Measurements from ENCODE around the gene ORC3. TPM values are rescaled to one million over a fixed set of nuclear protein-coding genes. Genes with fewer than 3 reads are reported as not detected.
"Not testable (repeated sequence)": the region's sequence is repeated elsewhere in the genome, so short reads cannot be mapped to it uniquely, and the experiment has no call there.

Gene ORC3
- total RNA-seq, 1 donor from 2014 or later: 29.7 TPM

DNA sequence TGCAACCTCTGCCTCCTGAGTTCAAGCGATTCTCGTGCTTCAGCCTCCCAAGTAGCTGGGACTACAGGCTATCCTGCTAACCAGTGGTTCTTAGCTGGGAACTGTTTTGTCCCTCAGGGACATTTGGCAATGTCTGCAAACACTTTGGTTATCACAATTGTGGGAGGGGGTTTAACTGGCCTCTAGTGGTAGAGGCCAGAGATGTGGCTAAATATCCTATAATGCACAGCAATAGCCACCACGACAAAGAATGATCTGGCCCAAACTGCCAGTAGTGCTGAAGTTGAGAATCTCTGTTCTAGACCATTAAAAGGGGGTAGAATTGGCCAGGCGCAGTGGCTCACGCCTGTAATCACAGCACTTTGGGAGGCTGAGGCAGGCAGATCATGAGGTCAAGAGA is 83.3 kb downstream of the ORC3 start:
- no peak overlapping the region for H3K4me3 ChIP-seq (ENCODE audit: low read depth, low read length)
- DNase-seq (ENCODE audit: low read depth): no peak
- TF ChIP-seq, protein P1, sequence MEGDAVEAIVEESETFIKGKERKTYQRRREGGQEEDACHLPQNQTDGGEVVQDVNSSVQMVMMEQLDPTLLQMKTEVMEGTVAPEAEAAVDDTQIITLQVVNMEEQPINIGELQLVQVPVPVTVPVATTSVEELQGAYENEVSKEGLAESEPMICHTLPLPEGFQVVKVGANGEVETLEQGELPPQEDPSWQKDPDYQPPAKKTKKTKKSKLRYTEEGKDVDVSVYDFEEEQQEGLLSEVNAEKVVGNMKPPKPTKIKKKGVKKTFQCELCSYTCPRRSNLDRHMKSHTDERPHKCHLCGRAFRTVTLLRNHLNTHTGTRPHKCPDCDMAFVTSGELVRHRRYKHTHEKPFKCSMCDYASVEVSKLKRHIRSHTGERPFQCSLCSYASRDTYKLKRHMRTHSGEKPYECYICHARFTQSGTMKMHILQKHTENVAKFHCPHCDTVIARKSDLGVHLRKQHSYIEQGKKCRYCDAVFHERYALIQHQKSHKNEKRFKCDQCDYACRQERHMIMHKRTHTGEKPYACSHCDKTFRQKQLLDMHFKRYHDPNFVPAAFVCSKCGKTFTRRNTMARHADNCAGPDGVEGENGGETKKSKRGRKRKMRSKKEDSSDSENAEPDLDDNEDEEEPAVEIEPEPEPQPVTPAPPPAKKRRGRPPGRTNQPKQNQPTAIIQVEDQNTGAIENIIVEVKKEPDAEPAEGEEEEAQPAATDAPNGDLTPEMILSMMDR (conservative IDR thresholded peaks at IDR 0.05; ENCODE audit: low read depth, low read length): no peak

DNA sequence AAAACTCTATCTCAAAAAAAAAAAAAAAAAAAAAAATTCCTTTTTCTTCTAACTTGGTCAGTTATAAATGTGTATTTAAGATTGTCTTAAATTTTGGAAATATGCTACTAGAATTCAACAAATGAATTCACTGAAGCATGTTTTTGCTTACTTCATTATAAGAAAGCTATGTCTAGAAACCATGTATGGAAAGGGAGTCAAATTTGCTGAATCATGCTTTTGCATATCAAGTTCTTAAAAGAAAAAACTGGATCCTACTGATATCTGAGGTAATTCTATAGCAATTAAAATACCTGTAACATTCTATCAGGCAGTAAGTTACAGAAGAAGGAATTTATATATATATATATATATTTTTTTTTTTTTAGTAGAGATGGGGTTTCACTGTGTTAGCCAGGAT is 84.4 kb downstream of the ORC3 start:
- DNase-seq (ENCODE audit: low read depth): no peak
- TF ChIP-seq, protein P1 (conservative IDR thresholded peaks at IDR 0.05; ENCODE audit: low read depth, low read length): no peak
- no peak overlapping the region for H3K4me3 ChIP-seq (ENCODE audit: low read depth, low read length)

DNA sequence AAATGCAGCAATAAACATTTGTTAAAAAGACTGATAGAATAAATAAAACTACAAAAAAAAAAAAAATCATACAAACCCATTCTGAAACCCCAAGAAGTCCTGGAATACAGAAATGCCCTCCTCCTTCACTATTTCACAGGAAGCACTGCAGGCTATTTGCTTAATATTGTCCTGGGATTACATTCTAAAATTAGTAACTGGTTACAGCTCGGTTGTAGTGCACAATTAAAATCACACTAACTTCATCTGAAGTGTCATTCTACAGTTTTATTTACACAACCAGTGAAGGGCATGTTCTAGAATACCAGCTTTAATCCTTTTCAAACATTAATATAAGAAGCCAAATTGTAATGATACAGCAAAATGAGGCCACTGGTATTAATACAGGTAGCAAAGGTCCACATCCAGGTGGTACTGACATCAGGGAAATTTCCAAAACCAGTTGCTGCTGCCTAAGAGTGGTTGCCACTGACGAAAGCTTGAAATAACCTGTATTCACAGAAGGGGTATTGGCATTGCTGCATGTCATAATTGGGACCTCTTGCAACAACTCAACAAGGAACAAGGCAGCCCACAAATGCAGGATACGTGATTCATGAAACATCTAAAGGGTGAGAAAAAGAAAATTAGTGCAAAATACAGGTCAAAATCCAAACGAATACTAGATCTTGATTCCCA is 85.2 kb downstream of the ORC3 start:
- TF ChIP-seq, protein P1 (conservative IDR thresholded peaks at IDR 0.05; ENCODE audit: low read depth, low read length): no peak
- no peak overlapping the region for H3K4me3 ChIP-seq (ENCODE audit: low read depth, low read length)
- DNase-seq (ENCODE audit: low read depth): no peak

DNA sequence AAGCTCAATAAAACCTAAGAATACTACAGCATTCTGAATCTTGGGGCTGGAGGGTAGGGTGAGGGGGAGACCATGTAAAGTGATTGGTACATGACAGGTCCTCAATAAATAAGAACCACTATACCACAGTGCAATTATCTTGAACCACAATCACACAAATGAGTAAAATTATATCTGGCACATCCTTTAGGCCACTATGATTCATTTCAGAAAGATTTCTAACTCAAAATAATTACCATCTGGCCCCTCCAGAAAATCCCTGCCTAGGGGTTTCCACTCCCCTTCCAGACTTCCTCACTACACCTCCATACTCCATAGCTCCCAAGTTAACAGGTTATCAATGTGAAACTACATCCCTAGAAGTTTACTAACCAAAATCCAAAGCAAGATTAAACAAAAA is 92.4 kb downstream of the ORC3 start:
- no peak overlapping the region for H3K4me3 ChIP-seq (ENCODE audit: low read depth, low read length)
- TF ChIP-seq, protein P1 (conservative IDR thresholded peaks at IDR 0.05; ENCODE audit: low read depth, low read length): no peak
- DNase-seq (ENCODE audit: low read depth): no peak

DNA sequence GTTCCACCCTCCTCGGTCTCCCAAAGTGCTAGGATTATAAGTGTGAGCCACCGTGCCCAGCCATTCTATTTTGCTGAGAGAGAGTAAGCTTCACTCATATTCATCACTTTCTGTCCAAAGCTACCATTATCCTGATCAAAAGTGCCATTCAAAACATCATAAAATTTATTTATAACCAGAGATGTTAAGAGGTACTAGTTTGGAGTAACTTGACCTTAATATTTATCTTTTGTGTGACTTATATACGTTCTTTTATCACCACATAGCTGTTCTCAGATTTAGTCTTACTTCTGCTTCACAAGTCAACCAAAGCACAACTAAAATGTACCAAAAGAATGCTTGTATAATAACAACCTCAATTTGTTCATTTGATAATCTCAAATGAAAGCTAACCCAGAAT is 94.0 kb downstream of the ORC3 start:
- TF ChIP-seq, protein P1 (conservative IDR thresholded peaks at IDR 0.05; ENCODE audit: low read depth, low read length): no peak
- H3K4me3 ChIP-seq (ENCODE audit: low read depth, low read length): no peak overlapping the region
- no peak for DNase-seq (ENCODE audit: low read depth)

DNA sequence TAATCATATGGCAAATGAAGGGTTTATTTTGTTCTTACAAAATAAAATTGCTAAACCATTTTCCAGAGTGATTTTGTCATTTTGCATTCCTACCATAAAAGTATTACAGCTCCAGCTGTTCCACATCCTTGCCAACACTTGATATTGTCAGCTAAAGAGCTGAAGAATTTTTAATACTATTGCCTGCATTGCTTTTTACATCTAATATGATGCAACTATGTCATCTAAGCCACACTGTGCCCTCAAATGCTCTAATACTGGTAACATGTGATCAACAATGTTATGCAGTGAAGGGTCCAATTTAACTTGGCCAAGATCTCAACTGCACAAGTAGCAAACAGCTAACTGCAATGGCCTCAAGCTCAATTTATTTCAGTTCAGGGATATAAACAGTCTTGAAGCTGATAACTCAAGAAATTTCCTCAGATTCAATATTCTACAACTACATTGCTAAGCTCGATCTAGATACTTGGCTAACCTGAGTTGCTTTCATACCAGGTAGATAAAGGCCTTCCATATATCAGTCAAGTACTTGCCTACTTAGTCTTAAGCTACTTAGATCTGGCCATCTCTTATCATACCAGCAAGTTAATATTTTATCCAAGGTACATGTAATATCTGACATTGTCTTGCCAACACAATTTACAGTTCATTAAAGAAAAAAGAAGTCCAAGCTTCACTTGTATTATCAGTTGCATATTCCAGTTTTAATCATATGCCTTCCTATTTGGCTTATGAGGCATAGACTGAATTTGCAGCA is 95.1 kb downstream of the ORC3 start:
- TF ChIP-seq, protein P1 (conservative IDR thresholded peaks at IDR 0.05; ENCODE audit: low read depth, low read length): no peak
- no peak overlapping the region for H3K4me3 ChIP-seq (ENCODE audit: low read depth, low read length)
- no peak for DNase-seq (ENCODE audit: low read depth)

DNA sequence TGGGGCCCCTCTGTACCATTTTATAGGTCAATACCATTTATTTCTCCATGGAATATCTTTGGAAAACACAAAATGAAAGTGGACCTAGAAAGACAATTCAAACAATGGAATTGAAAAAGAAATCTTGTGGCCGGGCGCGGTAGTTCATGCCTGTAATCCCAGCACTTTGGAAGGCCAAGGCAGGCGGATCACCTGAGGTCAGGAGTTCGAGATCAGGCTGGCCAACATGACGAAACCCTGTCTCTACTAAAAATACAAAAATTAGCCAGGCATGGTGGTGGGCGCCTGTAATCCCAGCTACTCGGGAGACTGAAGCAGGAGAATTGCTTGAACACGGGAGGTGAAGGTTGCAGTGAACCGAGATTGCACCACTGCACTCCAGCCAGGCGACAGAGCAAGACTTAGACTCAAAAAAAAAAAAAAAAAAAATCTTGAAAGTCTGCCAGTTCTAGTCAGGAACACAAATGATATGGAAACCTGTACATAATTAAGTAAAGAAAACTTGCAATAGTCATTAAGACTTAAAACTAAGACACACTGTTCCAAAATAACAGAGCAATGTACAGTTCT is 96.8 kb downstream of the ORC3 start:
- DNase-seq (ENCODE audit: low read depth): not testable (repeated sequence)

More for the DNA sequence above, 96.8 kb downstream of the ORC3 start:
- H3K4me3 ChIP-seq (ENCODE audit: low read depth, low read length): not testable (repeated sequence)

All from epithelial cell of proximal tubule (primary cell).